Activated naive CD4-positive, alpha-beta T cell treated with anti-CD3 and anti-CD28 coated beads, Interleukin-2, amount 50 U/mL, for 72 hours (primary cell): Measurements from ENCODE around the gene MYO1B. TPM values are rescaled to one million over a fixed set of nuclear protein-coding genes. Genes with fewer than 3 reads are reported as not detected.

Experiments used
- ATAC-seq, 2 donors: fragments of 150-1000 bp; cut with Tn5 transposase; 2 replicates each; pipeline ENCODE4 v1.10.0; 2021; ENCODE audit warnings: mild to moderate bottlenecking in 2 of 2, moderate library complexity in 2 of 2
- DNase-seq, 2 donors: peaks; one replicate each; pipeline ENCODE4 v3.0.0; 2021 to 2022; ENCODE audit warnings: low spot score in 2 of 2
- H3K27ac Mint-ChIP-seq, 2 donors: one replicate each; pipeline ENCODE4 v1.8.0; 2022; ENCODE audit warnings: mild to moderate bottlenecking in 2 of 2, mixed read lengths in 2 of 2
- H3K36me3 Mint-ChIP-seq, 2 donors: one replicate each; pipeline ENCODE4 v1.8.0; 2022; ENCODE audit warnings: mixed read lengths in 2 of 2
- H3K9me3 Mint-ChIP-seq, 2 donors: one replicate each; pipeline ENCODE4 v1.8.0; 2022; ENCODE audit warnings: mixed read lengths in 2 of 2
- total RNA-seq, 2 donors: library from RNA; stranded (reverse); gene quantifications; one replicate each; pipeline ENCODE4 v1.2.3, GENCODE V29; 2022

MYO1B gene
- total RNA-seq, 2 donors from 2014 or later = 4.7 to 42.5 TPM

- Mint-ChIP-seq H3K27ac (no peak overlapping the region), H3K9me3 (no peaks in the 10 kb centered on the region), H3K36me3 (peaks cover 7 to 10% of the 10 kb centered on the region in 2 donors)
- ATAC-seq = no peak
- DNase-seq = no peak
These were observed 1.7 kb downstream of the MYO1B start for GRCh38 chr2:191246820-191247380.

- H3K9me3 Mint-ChIP-seq = no peaks in the 10 kb centered on the region
- H3K36me3 Mint-ChIP-seq = peaks cover 7 to 10% of the 10 kb centered on the region in 2 donors
- DNase-seq (no peak), ATAC-seq (no peak)
- H3K27ac Mint-ChIP-seq = no peak overlapping the region
These were observed 2.3 kb downstream of the MYO1B start for GRCh38 chr2:191247381-191248057.

- ATAC-seq = no peak
- H3K9me3 Mint-ChIP-seq = no peaks in the 10 kb centered on the region
These were observed 4.1 kb downstream of the MYO1B start for GRCh38 chr2:191249156-191249813.

GRCh38 chr2:191250400-191250799, 5.2 kb downstream of the MYO1B start:
- Mint-ChIP-seq H3K9me3 (no peaks in the 10 kb centered on the region), H3K27ac (no peak overlapping the region), H3K36me3 (peaks cover 0 to 10% of the 10 kb centered on the region in 2 donors)
- no peak for ATAC-seq
- DNase-seq = no peak

More at GRCh38 chr2:191249156-191249813, 4.1 kb downstream of the MYO1B start:
- Mint-ChIP-seq H3K36me3 (peaks cover 0 to 10% of the 10 kb centered on the region in 2 donors), H3K27ac (no peak overlapping the region)
- DNase-seq = no peak

GRCh38 chr2:191250986-191251385, 5.8 kb downstream of the MYO1B start:
- no peak for DNase-seq
- ATAC-seq = no peak
- no peak overlapping the region for H3K27ac Mint-ChIP-seq
- no peaks in the 10 kb centered on the region for H3K9me3 Mint-ChIP-seq
- peaks cover 0 to 10% of the 10 kb centered on the region in 2 donors for H3K36me3 Mint-ChIP-seq

GRCh38 chr2:191252699-191253098, 7.5 kb downstream of the MYO1B start:
- no peak for DNase-seq
- ATAC-seq = no peak
- Mint-ChIP-seq H3K9me3 (no peaks in the 10 kb centered on the region), H3K36me3 (peaks cover 0 to 2% of the 10 kb centered on the region in 2 donors), H3K27ac (no peak overlapping the region)

- Mint-ChIP-seq H3K36me3 (no peaks in the 10 kb centered on the region), H3K9me3 (no peaks in the 10 kb centered on the region), H3K27ac (no peak overlapping the region)
- DNase-seq (no peak), ATAC-seq (no peak)
These were observed 8.3 kb downstream of the MYO1B start for GRCh38 chr2:191253476-191253875.

GRCh38 chr2:191255271-191255670, 10.1 kb downstream of the MYO1B start:
- DNase-seq (no peak), ATAC-seq (no peak)
- Mint-ChIP-seq H3K9me3 (no peaks in the 10 kb centered on the region), H3K27ac (no peak overlapping the region), H3K36me3 (no peaks in the 10 kb centered on the region)

- H3K27ac Mint-ChIP-seq = no peak overlapping the region
- DNase-seq = no peak
- no peaks in the 10 kb centered on the region for H3K36me3 Mint-ChIP-seq
- ATAC-seq = no peak
- H3K9me3 Mint-ChIP-seq = no peaks in the 10 kb centered on the region
These were observed 10.6 kb downstream of the MYO1B start for GRCh38 chr2:191255756-191256312.

GRCh38 chr2:191257934-191258333, 12.7 kb downstream of the MYO1B start:
- no peaks in the 10 kb centered on the region for H3K9me3 Mint-ChIP-seq
- H3K36me3 Mint-ChIP-seq = no peaks in the 10 kb centered on the region
- H3K27ac Mint-ChIP-seq = no peak overlapping the region
- DNase-seq (no peak), ATAC-seq (no peak)

GRCh38 chr2:191258996-191259395, 13.8 kb downstream of the MYO1B start:
- ATAC-seq (no peak), DNase-seq (no peak)
- Mint-ChIP-seq H3K27ac (no peak overlapping the region), H3K36me3 (no peaks in the 10 kb centered on the region), H3K9me3 (no peaks in the 10 kb centered on the region)

GRCh38 chr2:191262436-191262835, 17.2 kb downstream of the MYO1B start:
- Mint-ChIP-seq H3K36me3 (no peaks in the 10 kb centered on the region), H3K9me3 (no peaks in the 10 kb centered on the region), H3K27ac (no peak overlapping the region)
- no peak for DNase-seq
- ATAC-seq = no peak

- no peak for ATAC-seq
- no peaks in the 10 kb centered on the region for H3K36me3 Mint-ChIP-seq
- no peak overlapping the region for H3K27ac Mint-ChIP-seq
- DNase-seq = no peak
- H3K9me3 Mint-ChIP-seq = no peaks in the 10 kb centered on the region
These were observed 17.8 kb downstream of the MYO1B start for GRCh38 chr2:191263050-191263449.

GRCh38 chr2:191264647-191265081, 19.5 kb downstream of the MYO1B start:
- DNase-seq (no peak), ATAC-seq (peak; percentile 41 to 69)
- H3K27ac Mint-ChIP-seq = peak overlapping the region in 1 of 2 donors; percentile 72
- no peaks in the 10 kb centered on the region for H3K9me3 Mint-ChIP-seq
- no peaks in the 10 kb centered on the region for H3K36me3 Mint-ChIP-seq

- ATAC-seq (no peak), DNase-seq (no peak)
- Mint-ChIP-seq H3K36me3 (no peaks in the 10 kb centered on the region), H3K9me3 (no peaks in the 10 kb centered on the region), H3K27ac (no peak overlapping the region)
These were observed 20.3 kb downstream of the MYO1B start for GRCh38 chr2:191265311-191266170.

GRCh38 chr2:191266201-191266600, 21.0 kb downstream of the MYO1B start:
- no peak for ATAC-seq
- H3K27ac Mint-ChIP-seq = no peak overlapping the region
- no peaks in the 10 kb centered on the region for H3K36me3 Mint-ChIP-seq
- DNase-seq = no peak
- no peaks in the 10 kb centered on the region for H3K9me3 Mint-ChIP-seq

- Mint-ChIP-seq H3K9me3 (no peaks in the 10 kb centered on the region), H3K36me3 (no peaks in the 10 kb centered on the region), H3K27ac (no peak overlapping the region)
- no peak for ATAC-seq
- no peak for DNase-seq
These were observed 23.4 kb downstream of the MYO1B start for GRCh38 chr2:191268596-191268995.
